H1 (cell line): ENCODE results near the gene CERS3. TPM values are rescaled to one million over a fixed set of nuclear protein-coding genes. Genes with fewer than 3 reads are reported as not detected.

Source experiments
- CTCF ChIA-PET: fragments of 300-600 bp; sonication (Branson Sonifier 250); formaldehyde crosslinking; loops from one replicate; lab custom pipeline; 2021; ENCODE audit not compliant: partially characterized antibody; lab: Charles Lee
- POLR2A ChIA-PET: fragments of 300-600 bp; sonication (Branson Sonifier 250); formaldehyde crosslinking; loops from one replicate; lab custom pipeline; 2021; ENCODE audit warnings: inconsistent platforms; ENCODE audit not compliant: partially characterized antibody; lab: Charles Lee
- DNase-seq, 2 experiments: peaks; one replicate each; pipeline versions ENCODE4 v3.0.0 to v3.0.0-alpha.2; 2010 to 2022; ENCODE audit warnings: low spot score in 2 of 2, low read depth in 1 of 2, mixed read lengths in 1 of 2
- FAIRE-seq: peaks from 2 replicates; lab custom pipeline; 2011; peaks lifted over from hg19 to GRCh38; lab: Jason Lieb, UNC
- H2AFZ ChIP-seq: 2 replicates; pipeline ENCODE4 v1.8.1; 2012; ENCODE audit warnings: low read length, inconsistent platforms
- H2AK5ac ChIP-seq: 2 replicates; pipeline ENCODE4 v1.6.1; 2013; ENCODE audit warnings: low read depth, low read length
- H2BK120ac ChIP-seq: replicated peaks from 2 replicates; pipeline ENCODE3; 2013; ENCODE audit warnings: low read depth, low read length, inconsistent platforms
- H2BK12ac ChIP-seq: 2 replicates; pipeline ENCODE4 v1.6.1; 2013; ENCODE audit warnings: low read depth, low read length
- H2BK15ac ChIP-seq: 2 replicates; pipeline ENCODE4 v1.6.1; 2013; ENCODE audit warnings: low read length
- H2BK20ac ChIP-seq: 2 replicates; pipeline ENCODE4 v1.6.1; 2013; ENCODE audit warnings: low read length
- H2BK5ac ChIP-seq: 2 replicates; pipeline ENCODE4 v1.6.1; 2013; ENCODE audit warnings: low read depth, low read length
- H3K14ac ChIP-seq: 2 replicates; pipeline ENCODE4 v1.6.1; 2013; ENCODE audit warnings: inconsistent platforms; ENCODE audit not compliant: insufficient read length
- H3K18ac ChIP-seq: 2 replicates; pipeline ENCODE4 v1.6.1; 2013; ENCODE audit warnings: low read length; ENCODE audit errors: extremely low read depth
- H3K23ac ChIP-seq: 2 replicates; pipeline ENCODE4 v1.6.1; 2013; ENCODE audit warnings: inconsistent platforms; ENCODE audit not compliant: insufficient read length
- H3K23me2 ChIP-seq: 2 replicates; pipeline ENCODE4 v1.6.1; 2013; ENCODE audit warnings: low read depth, low read length
- H3K27ac ChIP-seq: 2 replicates; pipeline ENCODE4 v1.6.1; 2011; ENCODE audit warnings: low read depth, low read length, inconsistent platforms
- H3K27me3 ChIP-seq, 4 experiments: replicated peaks in 1 of 4; 1 replicate in 1 of 4; 2 replicates in 3 of 4; pipeline versions ENCODE4 v1.6.1 to v1.8.1; 2011 to 2013; ENCODE audit warnings: low read length in 3 of 4, mild to moderate bottlenecking in 3 of 4, inconsistent platforms in 2 of 4, mixed read lengths in 2 of 4, moderate library complexity in 1 of 4; ENCODE audit not compliant: control insufficient read depth in 3 of 4, insufficient read depth in 3 of 4; ENCODE audit errors: extremely low read depth in 1 of 4
- H3K36me3 ChIP-seq, 4 experiments: 2 replicates each; pipeline versions ENCODE4 v1.6.1 to v1.8.1; 2011 to 2013; ENCODE audit warnings: mild to moderate bottlenecking in 4 of 4, low read length in 3 of 4, moderate library complexity in 2 of 4, control low read depth in 1 of 4, inconsistent platforms in 1 of 4; ENCODE audit not compliant: insufficient read depth in 4 of 4, control insufficient read depth in 2 of 4
- H3K4ac ChIP-seq: replicated peaks from 2 replicates; pipeline ENCODE3; 2013; ENCODE audit warnings: low read length, low read depth, mixed read lengths, inconsistent platforms; ENCODE audit not compliant: insufficient read length
- H3K4me1 ChIP-seq, 4 experiments: replicated peaks in 1 of 4; 1 replicate in 1 of 4; 2 replicates in 3 of 4; pipeline versions ENCODE4 v1.6.1 to v1.8.1; 2011 to 2013; ENCODE audit warnings: low read length in 3 of 4, inconsistent platforms in 2 of 4, mixed read lengths in 1 of 4; ENCODE audit not compliant: insufficient read depth in 4 of 4, control insufficient read depth in 3 of 4
- H3K4me2 ChIP-seq, 2 experiments: 2 replicates each; pipeline versions ENCODE4 v1.6.1 to v1.8.1; 2011 to 2013; ENCODE audit warnings: low read depth in 2 of 2, low read length in 2 of 2, control low read depth in 1 of 2, inconsistent platforms in 1 of 2, mild to moderate bottlenecking in 1 of 2; ENCODE audit not compliant: insufficient read depth in 1 of 2
- H3K4me3 ChIP-seq, 4 experiments: fragments of 200-600, 300-600 bp in 1 of 4; sonication (generic), shearing (Covaris generic), sonication (Bioruptor Twin) in 1 of 4; 2 replicates each; pipeline versions ENCODE4 v1.5.1 to v1.8.1; 2011 to 2016; ENCODE audit warnings: low read length in 4 of 4, low read depth in 3 of 4, control low read depth in 2 of 4, inconsistent platforms in 2 of 4, mild to moderate bottlenecking in 2 of 4, mixed read lengths in 1 of 4, moderate library complexity in 1 of 4; ENCODE audit not compliant: insufficient read depth in 2 of 4; ENCODE audit errors: extremely low read depth in 1 of 4
- H3K56ac ChIP-seq: replicated peaks from 2 replicates; pipeline ENCODE3; 2013; ENCODE audit warnings: low read depth, mild to moderate bottlenecking, mixed read lengths, low read length, inconsistent platforms; ENCODE audit not compliant: insufficient read length
- H3K79me1 ChIP-seq: 2 replicates; pipeline ENCODE4 v1.6.1; 2013; ENCODE audit warnings: low read depth, low read length, control low read depth
- H3K79me2 ChIP-seq, 2 experiments: 2 replicates each; pipeline versions ENCODE4 v1.6.1 to v1.8.1; 2012 to 2013; ENCODE audit warnings: low read length in 2 of 2, mild to moderate bottlenecking in 2 of 2, inconsistent platforms in 1 of 2; ENCODE audit not compliant: insufficient read depth in 2 of 2, control insufficient read depth in 1 of 2
- H3K9ac ChIP-seq, 4 experiments: replicated peaks in 1 of 4; 1 replicate in 1 of 4; 2 replicates in 3 of 4; pipeline versions ENCODE4 v1.6.1 to v1.8.1; 2011 to 2013; ENCODE audit warnings: low read depth in 3 of 4, low read length in 3 of 4, control low read depth in 2 of 4, mild to moderate bottlenecking in 2 of 4, moderate library complexity in 2 of 4, inconsistent platforms in 1 of 4; ENCODE audit errors: extremely low read depth in 1 of 4
- H3K9me3 ChIP-seq, 2 experiments: 2 replicates each; pipeline versions ENCODE4 v1.6.1 to v1.8.1; 2012 to 2013; ENCODE audit warnings: mild to moderate bottlenecking in 2 of 2, moderate library complexity in 2 of 2, control low read depth in 1 of 2, inconsistent platforms in 1 of 2, low read depth in 1 of 2, low read length in 1 of 2, mixed read lengths in 1 of 2; ENCODE audit not compliant: insufficient read depth in 2 of 2
- H4K20me1 ChIP-seq, 2 experiments: replicated peaks in 1 of 2; 2 replicates each; pipeline versions ENCODE3 to v1.8.1; 2011 to 2013; ENCODE audit warnings: inconsistent platforms in 2 of 2, low read length in 2 of 2, mild to moderate bottlenecking in 1 of 2; ENCODE audit not compliant: insufficient read depth in 2 of 2, control insufficient read depth in 1 of 2
- H4K5ac ChIP-seq: 2 replicates; pipeline ENCODE4 v1.6.1; 2013; ENCODE audit warnings: low read length, low read depth, mixed read lengths, inconsistent platforms; ENCODE audit not compliant: insufficient read length
- H4K8ac ChIP-seq: 2 replicates; pipeline ENCODE4 v1.8.0; 2013; ENCODE audit warnings: mild to moderate bottlenecking, moderate library complexity, low read length, inconsistent platforms; ENCODE audit not compliant: insufficient read depth; ENCODE audit errors: extremely low read depth
- H4K91ac ChIP-seq: replicated peaks from 2 replicates; pipeline ENCODE3; 2013; ENCODE audit warnings: low read length, mixed read lengths, inconsistent platforms; ENCODE audit not compliant: insufficient read length
- CBX5 ChIP-seq: fragments of 300-800, 300-1000 bp; sonication (generic); IDR thresholded peaks from 2 replicates; pipeline ENCODE4 v1.7.1; 2016; ENCODE audit warnings: antibody characterized with exemption, low read length, low read depth
- CTBP2 ChIP-seq: IDR thresholded peaks from 2 replicates; pipeline ENCODE4 v1.7.0; 2011; ENCODE audit warnings: borderline replicate concordance, mild to moderate bottlenecking, moderate library complexity, mixed read lengths, low read length; ENCODE audit not compliant: insufficient read depth, insufficient read length
- whole genome bisulfite sequencing, 2 experiments: shearing (Covaris generic) in 1 of 2; methylation state at CpG; one replicate each; pipeline versions ENCODE4 v1.1.6 to v1.1.7; 2013 to 2015; ENCODE audit warnings: low lambda C conversion rate in 2 of 2, mixed read lengths in 2 of 2, inconsistent platforms in 1 of 2, low coverage in 1 of 2, missing lambda C conversion rate in 1 of 2; ENCODE audit not compliant: insufficient replicate concordance in 2 of 2, insufficient coverage in 1 of 2, insufficient read length in 1 of 2; ENCODE audit errors: extremely low coverage in 1 of 2, missing lambda C conversion rate in 1 of 2; 5-methylcytosine and 5-hydroxymethylcytosine counted together
- polyA plus RNA-seq, 7 experiments: library from polyadenylated mRNA; depleted of rRNA in 3 of 7; stranded (reverse) in 5 of 7; unstranded in 2 of 7; fragments of >200 nt in 5 of 7; fragments of 200-250 nt in 2 of 7; gene quantifications; 1 replicate in 5 of 7; 2 replicates in 1 of 7; 4 replicates in 1 of 7; pipeline versions ENCODE4 v1.2.1 to v1.2.3, GENCODE V29; 2011 to 2013; ENCODE audit warnings: missing spikeins in 2 of 7, mixed read lengths in 2 of 7
- total RNA-seq: library from RNA; stranded (reverse); fragmentation: NEBNext Ultra II Directional; extraction: Animal tissue kit (Norgen Biotek cat#: 25700); gene quantifications from 2 replicates; pipeline ENCODE4 v1.2.1, GENCODE V29; 2021

CERS3 gene
- total and polyA plus RNA-seq, 2 of the 8 experiments (the other 6 are each of a cell fraction or from before 2014, with no cell fraction given), result 0.62 TPM; not detected in 1

GRCh38 chr15:100429116-100429728 lies 99.5 kb downstream of the CERS3 start:
- H3K4me1 ChIP-seq, result no peaks in the 10 kb centered on the region
- 89% methylated on average over 8 of the region's 8 CpGs; no CpG with 5 or more reads in 1 of the 2 experiments for WGBS, 2 experiments
- POLR2A ChIA-PET, result no interaction called here

More at GRCh38 chr15:100429116-100429728, 99.5 kb downstream of the CERS3 start:
- Histone ChIP-seq H2BK15ac (no peak overlapping the region), H4K91ac (no peak overlapping the region), H3K23me2 (no peaks in the 10 kb centered on the region), H2AFZ (no peak overlapping the region), H4K20me1 (no peaks in the 10 kb centered on the region), H3K23ac (no peak overlapping the region), H3K4me2 (no peak overlapping the region), H3K9ac (no peak overlapping the region), H3K9me3 (peaks cover 39 to 70% of the 10 kb centered on the region in 2 experiments), H2BK12ac (no peak overlapping the region), H3K79me1 (no peaks in the 10 kb centered on the region), H2AK5ac (no peak overlapping the region), H3K18ac (no peak overlapping the region), H3K79me2 (no peaks in the 10 kb centered on the region), H3K4ac (no peak overlapping the region), H2BK120ac (no peak overlapping the region), H4K8ac (no peak overlapping the region), H4K5ac (no peak overlapping the region), H3K56ac (no peak overlapping the region), H3K4me3 (no peak overlapping the region), H3K27ac (no peak overlapping the region), H3K36me3 (no peaks in the 10 kb centered on the region), H2BK5ac (no peak overlapping the region), H3K14ac (no peak overlapping the region), H2BK20ac (no peak overlapping the region), H3K27me3 (no peaks in the 10 kb centered on the region)
- FAIRE-seq (no peak), DNase-seq (no peak)
- TF ChIP-seq CBX5, result no peak
- TF ChIP-seq CTBP2, result no peak
- CTCF ChIA-PET, result no interaction called here
